Large intestine (tissue), 3 donors: ENCODE results near the gene ATG14. TPM values are rescaled to one million over a fixed set of nuclear protein-coding genes. Genes with fewer than 3 reads are reported as not detected.
A peak's percentile ranks its signal among the peaks of the same experiment; 100 is the strongest.

Source experiments
- DNase-seq, 2 donors: peaks; one replicate each; pipeline versions ENCODE4 v3.0.0 to v3.0.0-alpha.2; 2013
- H3K27ac ChIP-seq: one replicate; pipeline ENCODE4 v1.5.1; 2013; ENCODE audit warnings: low read length
- H3K27me3 ChIP-seq: 2 replicates; pipeline ENCODE4 v1.6.1; 2013; ENCODE audit warnings: low read length; ENCODE audit not compliant: control insufficient read depth, insufficient read depth
- H3K36me3 ChIP-seq: 2 replicates; pipeline ENCODE4 v1.6.1; 2013; ENCODE audit warnings: low read length; ENCODE audit not compliant: control insufficient read depth, insufficient read depth
- H3K4me1 ChIP-seq: one replicate; pipeline ENCODE4 v1.6.1; 2013; ENCODE audit warnings: low read length; ENCODE audit not compliant: control insufficient read depth, insufficient read depth
- H3K4me3 ChIP-seq: one replicate; pipeline ENCODE4 v1.5.1; 2013; ENCODE audit warnings: low read length
- H3K9me3 ChIP-seq: one replicate; pipeline ENCODE4 v1.6.1; 2013; ENCODE audit warnings: mild to moderate bottlenecking, low read depth, low read length, moderate library complexity; ENCODE audit not compliant: control insufficient read depth
- WGBS: methylation state at CpG from one replicate; pipeline ENCODE4 v1.1.5; 2013; ENCODE audit warnings: low lambda C conversion rate; ENCODE audit not compliant: insufficient coverage; 5-methylcytosine and 5-hydroxymethylcytosine counted together
- polyA plus RNA-seq: library from polyadenylated mRNA; unstranded; fragments of 120-200 nt; gene quantifications from one replicate; pipeline ENCODE4 v1.2.1, GENCODE V29; 2013

The ATG14 gene
- polyA plus RNA-seq, 1 donor = 18.2 TPM

DNA sequence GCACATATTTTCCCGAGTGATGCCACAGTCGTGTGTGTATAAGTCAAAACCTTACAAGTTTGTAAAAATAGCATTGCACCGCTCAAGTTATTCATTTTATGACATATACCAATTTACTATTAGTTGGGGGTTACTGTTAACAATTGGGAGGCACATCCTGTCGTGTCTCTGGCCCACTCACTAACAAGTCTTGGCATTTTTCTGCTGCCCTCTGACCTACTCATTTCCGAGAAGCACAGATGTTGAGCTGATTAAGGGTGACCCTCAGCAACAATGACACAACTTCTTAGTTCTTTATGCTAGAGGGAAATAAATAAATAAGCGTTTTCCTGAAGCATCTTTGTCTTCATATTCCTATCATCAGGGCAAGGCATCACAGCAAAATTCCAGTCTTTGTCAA is 6.8 kb upstream of the ATG14 start:
- DNase-seq = no peak
- Histone ChIP-seq H3K4me3 (no peak overlapping the region), H3K27me3 (no peaks in the 10 kb centered on the region), H3K36me3 (no peaks in the 10 kb centered on the region), H3K27ac (no peak overlapping the region), H3K9me3 (no peaks in the 10 kb centered on the region), H3K4me1 (peaks cover 17% of the 10 kb centered on the region)
- no CpG with 5 or more reads among the region's 6 CpGs for WGBS

DNA sequence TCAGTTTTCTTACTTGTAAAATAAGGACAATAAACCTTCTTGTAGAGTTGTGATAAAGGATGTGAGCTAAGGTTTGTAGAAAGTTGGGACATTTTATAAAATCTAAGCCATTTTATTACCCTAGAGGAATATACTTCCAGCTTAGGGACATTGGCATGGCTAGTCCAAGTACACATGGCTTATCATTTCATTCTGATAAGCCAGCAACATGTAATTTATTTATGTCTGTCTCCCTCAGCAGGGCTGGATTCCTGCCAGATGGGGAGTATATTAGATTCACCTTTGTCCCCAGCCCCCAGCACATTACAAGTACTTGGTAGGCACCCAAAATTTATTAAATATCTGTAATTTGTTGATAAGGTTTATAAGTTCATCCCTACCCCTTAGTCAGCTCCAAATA is 6.3 kb upstream of the ATG14 start:
- H3K4me1 ChIP-seq = peaks cover 17% of the 10 kb centered on the region
- DNase-seq = peak in 1 of 2 donors; percentile 72

DNA sequence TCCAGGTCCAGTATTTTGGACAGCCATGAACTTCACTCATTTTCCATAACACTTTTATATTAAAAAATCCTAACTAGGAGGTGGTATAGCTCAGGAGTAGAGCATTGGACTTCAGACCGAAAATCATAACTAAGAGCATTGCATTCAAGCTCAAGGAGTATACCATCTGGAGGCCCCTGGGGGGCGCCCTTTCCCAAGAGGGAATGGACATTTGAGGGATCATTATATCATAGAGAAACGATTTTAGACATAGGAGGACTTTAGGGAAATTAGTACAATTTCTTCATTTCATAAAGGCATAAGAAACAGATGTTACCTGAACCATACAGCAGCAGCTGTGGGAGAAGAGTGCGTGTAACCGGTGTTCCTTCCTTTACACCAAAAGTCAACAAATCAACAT is 5.2 kb upstream of the ATG14 start:
- peak in 1 of 2 donors; percentile 26 for DNase-seq
- H3K4me3 ChIP-seq = no peak overlapping the region
- no peaks in the 10 kb centered on the region for H3K27me3 ChIP-seq
- peaks cover 17% of the 10 kb centered on the region for H3K4me1 ChIP-seq
- no peaks in the 10 kb centered on the region for H3K9me3 ChIP-seq
- no CpG with 5 or more reads among the region's 5 CpGs for WGBS
- no peak overlapping the region for H3K27ac ChIP-seq
- H3K36me3 ChIP-seq = no peaks in the 10 kb centered on the region

More for the DNA sequence above, 6.3 kb upstream of the ATG14 start:
- Histone ChIP-seq H3K27me3 (no peaks in the 10 kb centered on the region), H3K4me3 (no peak overlapping the region), H3K36me3 (no peaks in the 10 kb centered on the region), H3K27ac (no peak overlapping the region), H3K9me3 (no peaks in the 10 kb centered on the region)

DNA sequence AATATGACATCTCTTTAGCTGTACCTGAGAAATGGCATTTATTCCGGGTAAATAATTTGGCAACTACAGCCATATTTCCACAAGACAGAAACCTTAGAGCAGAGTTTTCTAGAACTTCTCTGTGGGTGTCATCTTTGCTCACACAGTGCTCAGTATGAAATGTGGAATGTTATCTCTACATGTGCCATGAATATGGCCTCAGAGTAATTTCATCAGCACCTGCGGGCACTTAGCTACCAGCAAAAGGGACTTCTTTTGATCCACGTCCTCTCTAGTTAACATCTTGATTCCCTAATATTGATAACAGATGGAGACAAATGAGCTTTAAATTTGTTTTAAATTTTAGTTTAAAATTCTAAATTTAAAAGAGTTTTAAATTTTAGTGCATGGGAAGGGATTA is 2.9 kb upstream of the ATG14 start:
- no CpG with 5 or more reads among the region's 3 CpGs for WGBS

GRCh38 chr14:55412676-55413075 is 1.0 kb upstream of the ATG14 start:
- no peak overlapping the region for H3K4me3 ChIP-seq
- WGBS = 43% methylated on average over 2 of the region's 5 CpGs
- peak in 1 of 2 donors; percentile 34 for DNase-seq

More for the DNA sequence above, 2.9 kb upstream of the ATG14 start:
- Histone ChIP-seq H3K36me3 (no peaks in the 10 kb centered on the region), H3K27ac (no peak overlapping the region), H3K9me3 (no peaks in the 10 kb centered on the region), H3K4me3 (no peak overlapping the region), H3K27me3 (no peaks in the 10 kb centered on the region), H3K4me1 (peaks cover 17% of the 10 kb centered on the region)
- no peak for DNase-seq

DNA sequence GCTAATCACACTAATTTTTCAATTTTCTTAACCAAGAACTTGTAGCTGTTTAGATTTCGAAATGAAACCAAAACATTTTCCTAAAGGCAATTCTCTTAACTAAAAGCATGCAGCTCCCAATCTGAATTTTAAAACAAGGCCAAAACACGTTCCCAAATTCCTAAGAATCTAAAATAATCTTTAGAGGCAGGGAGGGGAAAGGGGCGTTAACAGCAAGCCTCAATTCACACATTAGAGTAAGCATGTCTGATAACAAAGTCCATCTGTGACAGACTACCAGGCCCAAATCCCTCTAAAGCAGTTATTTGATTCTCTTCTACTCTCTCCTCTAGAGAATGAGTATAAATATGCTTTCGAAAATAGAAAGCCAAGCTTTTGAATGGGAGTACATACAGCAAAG is 754 bp downstream of the ATG14 start:
- Histone ChIP-seq H3K27ac (no peak overlapping the region), H3K9me3 (no peaks in the 10 kb centered on the region), H3K27me3 (no peaks in the 10 kb centered on the region), H3K4me3 (peak overlapping the region; percentile 77), H3K36me3 (no peaks in the 10 kb centered on the region), H3K4me1 (no peaks in the 10 kb centered on the region)
- no CpG with 5 or more reads among the region's 4 CpGs for WGBS
- no peak for DNase-seq

More at GRCh38 chr14:55412676-55413075, 1.0 kb upstream of the ATG14 start:
- peaks cover 13% of the 10 kb centered on the region for H3K4me1 ChIP-seq
- no peaks in the 10 kb centered on the region for H3K9me3 ChIP-seq
- no peak overlapping the region for H3K27ac ChIP-seq
- H3K36me3 ChIP-seq = no peaks in the 10 kb centered on the region
- H3K27me3 ChIP-seq = no peaks in the 10 kb centered on the region

GRCh38 chr14:55404173-55404854 is 7.3 kb downstream of the ATG14 start:
- no peaks in the 10 kb centered on the region for H3K36me3 ChIP-seq
- WGBS = no CpG with 5 or more reads among the region's 5 CpGs
- H3K4me3 ChIP-seq = no peak overlapping the region
- H3K27me3 ChIP-seq = no peaks in the 10 kb centered on the region
- H3K27ac ChIP-seq = no peak overlapping the region
- no peaks in the 10 kb centered on the region for H3K9me3 ChIP-seq
- H3K4me1 ChIP-seq = no peaks in the 10 kb centered on the region
- no peak for DNase-seq

GRCh38 chr14:55401751-55402150 is 9.9 kb downstream of the ATG14 start:
- Histone ChIP-seq H3K4me1 (no peaks in the 10 kb centered on the region), H3K27me3 (no peaks in the 10 kb centered on the region), H3K27ac (no peak overlapping the region), H3K9me3 (no peaks in the 10 kb centered on the region), H3K36me3 (no peaks in the 10 kb centered on the region), H3K4me3 (no peak overlapping the region)
- no CpG with 5 or more reads among the region's 6 CpGs for WGBS
- DNase-seq = no peak

GRCh38 chr14:55399852-55400251 is 11.8 kb downstream of the ATG14 start:
- Histone ChIP-seq H3K36me3 (peaks cover 9% of the 10 kb centered on the region), H3K4me3 (no peak overlapping the region), H3K27ac (no peak overlapping the region), H3K9me3 (no peaks in the 10 kb centered on the region), H3K27me3 (no peaks in the 10 kb centered on the region), H3K4me1 (no peaks in the 10 kb centered on the region)
- DNase-seq = no peak
- 60% methylated on average over 1 of the region's 2 CpGs for WGBS

GRCh38 chr14:55399183-55399582 is 12.4 kb downstream of the ATG14 start:
- WGBS = no CpG with 5 or more reads among the region's 1 CpG
- Histone ChIP-seq H3K36me3 (peaks cover 14% of the 10 kb centered on the region), H3K9me3 (no peaks in the 10 kb centered on the region), H3K4me1 (no peaks in the 10 kb centered on the region), H3K27me3 (no peaks in the 10 kb centered on the region), H3K27ac (no peak overlapping the region), H3K4me3 (no peak overlapping the region)
- no peak for DNase-seq

DNA sequence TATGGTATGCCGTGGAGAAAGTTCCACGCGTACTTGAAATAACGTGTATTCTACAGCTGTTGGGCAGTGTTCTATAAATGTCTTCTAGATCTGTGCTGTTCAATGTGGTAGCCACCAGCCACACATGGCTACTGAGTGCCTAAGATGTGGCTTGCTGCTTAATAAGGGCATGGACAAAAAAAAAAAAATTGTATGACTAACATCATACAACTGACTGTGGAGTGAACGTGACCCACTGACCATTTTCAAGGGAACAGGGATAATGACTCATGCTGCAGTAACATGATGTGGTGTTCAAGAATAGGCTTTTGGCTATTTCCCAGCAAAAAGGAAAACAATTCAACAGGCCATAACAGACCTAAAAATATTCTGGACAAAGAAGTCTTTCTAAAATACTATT is 13.0 kb downstream of the ATG14 start:
- H3K9me3 ChIP-seq = no peaks in the 10 kb centered on the region
- peaks cover 14% of the 10 kb centered on the region for H3K36me3 ChIP-seq
- no peak overlapping the region for H3K27ac ChIP-seq
- no peak for DNase-seq
- H3K4me3 ChIP-seq = no peak overlapping the region
- WGBS = 100% methylated on average over 1 of the region's 5 CpGs
- H3K27me3 ChIP-seq = no peaks in the 10 kb centered on the region
- H3K4me1 ChIP-seq = no peaks in the 10 kb centered on the region
